Dendritic cell treated with granulocyte-macrophage colony-stimulating factor and Interleukin-4, amounts not matched to agents 40 ng/mL and 50 ng/mL, for 4 days (primary cell): ENCODE results near the gene POLDIP3.
"Not testable (repeated sequence)": the region's sequence is repeated elsewhere in the genome, so short reads cannot be mapped to it uniquely, and the experiment has no call there.

Experiments used
- H3K27ac Mint-ChIP-seq: one replicate; pipeline ENCODE4 v1.8.0; 2022; ENCODE audit warnings: mild to moderate bottlenecking, mixed read lengths
- H3K27me3 Mint-ChIP-seq: one replicate; pipeline ENCODE4 v1.8.0; 2022; ENCODE audit warnings: mild to moderate bottlenecking, mixed read lengths
- H3K36me3 Mint-ChIP-seq: one replicate; pipeline ENCODE4 v1.8.0; 2022; ENCODE audit warnings: low read depth, mixed read lengths
- H3K4me1 Mint-ChIP-seq: one replicate; pipeline ENCODE4 v1.8.0; 2022; ENCODE audit warnings: low read depth, mixed read lengths
- H3K4me3 Mint-ChIP-seq: one replicate; pipeline ENCODE4 v1.8.0; 2022; ENCODE audit warnings: mild to moderate bottlenecking, moderate library complexity, mixed read lengths
- H3K9me3 Mint-ChIP-seq: one replicate; pipeline ENCODE4 v1.8.0; 2022; ENCODE audit warnings: mixed read lengths
- intact Hi-C: fragments of 100-400 bp; cut with micrococcal nuclease; formaldehyde crosslinking; loops from one replicate; pipeline ENCODE4 v1.15.0; 2022

Gene POLDIP3

GRCh38 chr22:42601879-42602465 lies 12.7 kb downstream of the POLDIP3 start:
- no peaks in the 10 kb centered on the region for H3K9me3 Mint-ChIP-seq
- peaks cover 26% of the 10 kb centered on the region for H3K4me1 Mint-ChIP-seq
- no peak overlapping the region for H3K27ac Mint-ChIP-seq
- H3K27me3 Mint-ChIP-seq = no peaks in the 10 kb centered on the region
- peaks cover 100% of the 10 kb centered on the region for H3K36me3 Mint-ChIP-seq
- no peak overlapping the region for H3K4me3 Mint-ChIP-seq
- intact Hi-C loops = no loop called here

- no peaks in the 10 kb centered on the region for H3K27me3 Mint-ChIP-seq
- peaks cover 100% of the 10 kb centered on the region for H3K36me3 Mint-ChIP-seq
- peak overlapping the region; percentile 22 for H3K27ac Mint-ChIP-seq
- peaks cover 7% of the 10 kb centered on the region for H3K4me1 Mint-ChIP-seq
- intact Hi-C loops = no loop called here
- no peak overlapping the region for H3K4me3 Mint-ChIP-seq
- no peaks in the 10 kb centered on the region for H3K9me3 Mint-ChIP-seq
Measured at GRCh38 chr22:42596863-42597530, 17.7 kb downstream of the POLDIP3 start.

- H3K27me3 Mint-ChIP-seq = no peaks in the 10 kb centered on the region
- H3K9me3 Mint-ChIP-seq = no peaks in the 10 kb centered on the region
- intact Hi-C loops = no loop called here
- H3K4me1 Mint-ChIP-seq = peaks cover 7% of the 10 kb centered on the region
- no peak overlapping the region for H3K27ac Mint-ChIP-seq
- H3K36me3 Mint-ChIP-seq = peaks cover 100% of the 10 kb centered on the region
- H3K4me3 Mint-ChIP-seq = no peak overlapping the region
Measured at GRCh38 chr22:42596336-42596735, 18.3 kb downstream of the POLDIP3 start.

GRCh38 chr22:42595434-42595833 lies 19.2 kb downstream of the POLDIP3 start:
- Mint-ChIP-seq H3K4me3 (no peak overlapping the region), H3K27ac (no peak overlapping the region), H3K4me1 (peaks cover 7% of the 10 kb centered on the region), H3K27me3 (no peaks in the 10 kb centered on the region), H3K36me3 (peaks cover 97% of the 10 kb centered on the region), H3K9me3 (no peaks in the 10 kb centered on the region)
- intact Hi-C loops = no loop called here

GRCh38 chr22:42591987-42592386 lies 22.7 kb downstream of the POLDIP3 start:
- Mint-ChIP-seq H3K4me1 (peaks cover 31% of the 10 kb centered on the region), H3K27ac (no peak overlapping the region), H3K9me3 (no peaks in the 10 kb centered on the region), H3K36me3 (peaks cover 95% of the 10 kb centered on the region), H3K27me3 (no peaks in the 10 kb centered on the region), H3K4me3 (no peak overlapping the region)
- intact Hi-C loops = no loop called here

- peaks cover 54% of the 10 kb centered on the region for H3K4me1 Mint-ChIP-seq
- H3K27me3 Mint-ChIP-seq = no peaks in the 10 kb centered on the region
- peak overlapping the region; percentile 82 for H3K27ac Mint-ChIP-seq
- peaks cover 95% of the 10 kb centered on the region for H3K36me3 Mint-ChIP-seq
- intact Hi-C loops = no loop called here
- H3K9me3 Mint-ChIP-seq = no peaks in the 10 kb centered on the region
- peak overlapping the region; percentile 13 for H3K4me3 Mint-ChIP-seq
Measured at GRCh38 chr22:42587588-42588175, 27.0 kb downstream of the POLDIP3 start.

- no peaks in the 10 kb centered on the region for H3K9me3 Mint-ChIP-seq
- peak overlapping the region; percentile 82 for H3K27ac Mint-ChIP-seq
- peaks cover 90% of the 10 kb centered on the region for H3K36me3 Mint-ChIP-seq
- no peak overlapping the region for H3K4me3 Mint-ChIP-seq
- intact Hi-C loops = no loop called here
- no peaks in the 10 kb centered on the region for H3K27me3 Mint-ChIP-seq
- peaks cover 63% of the 10 kb centered on the region for H3K4me1 Mint-ChIP-seq
Measured at GRCh38 chr22:42586381-42586780, 28.3 kb downstream of the POLDIP3 start.

GRCh38 chr22:42585096-42585495 lies 29.6 kb downstream of the POLDIP3 start:
- Mint-ChIP-seq H3K9me3 (no peaks in the 10 kb centered on the region), H3K27me3 (no peaks in the 10 kb centered on the region), H3K4me3 (no peak overlapping the region), H3K27ac (peak overlapping the region; percentile 15), H3K36me3 (peaks cover 83% of the 10 kb centered on the region), H3K4me1 (peaks cover 69% of the 10 kb centered on the region)
- intact Hi-C loops = no loop called here

- peaks cover 77% of the 10 kb centered on the region for H3K36me3 Mint-ChIP-seq
Measured at GRCh38 chr22:42584364-42584940, 30.2 kb downstream of the POLDIP3 start.

GRCh38 chr22:42582987-42583386 lies 31.7 kb downstream of the POLDIP3 start:
- Mint-ChIP-seq H3K27me3 (no peaks in the 10 kb centered on the region), H3K27ac (no peak overlapping the region), H3K36me3 (peaks cover 73% of the 10 kb centered on the region), H3K9me3 (no peaks in the 10 kb centered on the region), H3K4me1 (peaks cover 51% of the 10 kb centered on the region), H3K4me3 (no peak overlapping the region)
- intact Hi-C loops = no loop called here

More at GRCh38 chr22:42584364-42584940, 30.2 kb downstream of the POLDIP3 start:
- Mint-ChIP-seq H3K9me3 (no peaks in the 10 kb centered on the region), H3K27me3 (no peaks in the 10 kb centered on the region), H3K4me3 (no peak overlapping the region), H3K4me1 (peaks cover 62% of the 10 kb centered on the region), H3K27ac (peak overlapping the region; percentile 15)
- intact Hi-C loops = no loop called here

- intact Hi-C loops = no loop called here
- Mint-ChIP-seq H3K4me3 (peak overlapping the region; percentile 96), H3K36me3 (peaks cover 73% of the 10 kb centered on the region), H3K27ac (peak overlapping the region; percentile 81), H3K27me3 (no peaks in the 10 kb centered on the region), H3K4me1 (peaks cover 42% of the 10 kb centered on the region), H3K9me3 (no peaks in the 10 kb centered on the region)
Measured at GRCh38 chr22:42581762-42582716, 32.6 kb downstream of the POLDIP3 start.

GRCh38 chr22:42581194-42581761 lies 33.4 kb downstream of the POLDIP3 start:
- peak overlapping the region; percentile 81 for H3K27ac Mint-ChIP-seq
- peak overlapping the region; percentile 96 for H3K4me3 Mint-ChIP-seq
- intact Hi-C loops, H3K27me3 Mint-ChIP-seq, H3K9me3 Mint-ChIP-seq: not testable (repeated sequence)
- H3K4me1 Mint-ChIP-seq = peaks cover 34% of the 10 kb centered on the region
- peaks cover 70% of the 10 kb centered on the region for H3K36me3 Mint-ChIP-seq

GRCh38 chr22:42580040-42580439 lies 34.6 kb downstream of the POLDIP3 start:
- H3K36me3 Mint-ChIP-seq = peaks cover 66% of the 10 kb centered on the region
- intact Hi-C loops = not testable (repeated sequence)

More at GRCh38 chr22:42580040-42580439, 34.6 kb downstream of the POLDIP3 start:
- H3K27ac Mint-ChIP-seq, H3K9me3 Mint-ChIP-seq, H3K4me3 Mint-ChIP-seq, H3K27me3 Mint-ChIP-seq: not testable (repeated sequence)
- H3K4me1 Mint-ChIP-seq = peaks cover 22% of the 10 kb centered on the region
